GM23338 (cell line): ENCODE measurements around the gene IL1RAPL2. TPM values are rescaled to one million over a fixed set of nuclear protein-coding genes. Genes with fewer than 3 reads are reported as not detected.

Experiments
- ATAC-seq: fragments of 200-7000 bp; cut with Tn5 transposase; 3 replicates; pipeline ENCODE4 v1.9.1; 2020
- DNase-seq: peaks from one replicate; pipeline ENCODE4 v3.0.0-alpha.2; 2015; ENCODE audit warnings: low spot score
- H2AFZ ChIP-seq: fragments of 200-600 bp; sonication (generic); 2 replicates; pipeline ENCODE4 v1.8.0; 2016; ENCODE audit warnings: antibody characterized with exemption, mild to moderate bottlenecking, moderate library complexity
- H3F3A ChIP-seq: fragments of 200-600 bp; sonication (generic); replicated peaks from 2 replicates; pipeline ENCODE4 v1.8.0; 2017; ENCODE audit warnings: antibody characterized with exemption, mixed run types, low read depth
- H3K27ac ChIP-seq: fragments of 200-600 bp; sonication (generic); 2 replicates; pipeline ENCODE4 v1.6.1; 2016; ENCODE audit warnings: low read depth
- H3K27me3 ChIP-seq: fragments of 200-600 bp; sonication (generic); 2 replicates; pipeline ENCODE4 v1.8.0; 2016; ENCODE audit warnings: mild to moderate bottlenecking, mixed run types, moderate library complexity; ENCODE audit not compliant: insufficient read depth
- H3K36me3 ChIP-seq: fragments of 200-600 bp; sonication (generic); 2 replicates; pipeline ENCODE4 v1.8.0; 2016; ENCODE audit warnings: mild to moderate bottlenecking; ENCODE audit not compliant: insufficient read depth
- H3K4me1 ChIP-seq: fragments of 200-600 bp; sonication (generic); 2 replicates; pipeline ENCODE4 v1.8.0; 2016; ENCODE audit warnings: mild to moderate bottlenecking, moderate library complexity; ENCODE audit not compliant: insufficient read depth
- H3K4me2 ChIP-seq: fragments of 200-600 bp; sonication (generic); 2 replicates; pipeline ENCODE4 v1.7.1; 2017; ENCODE audit warnings: mixed run types
- H3K4me3 ChIP-seq: fragments of 200-600 bp; sonication (generic); 2 replicates; pipeline ENCODE4 v1.6.1; 2016; ENCODE audit warnings: mixed run types
- H3K79me2 ChIP-seq: fragments of 200-600 bp; sonication (generic); replicated peaks from 2 replicates; pipeline ENCODE4 v1.8.0; 2017; ENCODE audit warnings: mild to moderate bottlenecking; ENCODE audit not compliant: insufficient read depth
- H3K9me2 ChIP-seq: fragments of 200-600 bp; sonication (generic); 2 replicates; pipeline ENCODE4 v1.8.0; 2017; ENCODE audit not compliant: insufficient read depth
- H4K20me1 ChIP-seq: fragments of 200-600 bp; sonication (generic); replicated peaks from 2 replicates; pipeline ENCODE4 v1.8.0; 2017; ENCODE audit warnings: mild to moderate bottlenecking; ENCODE audit not compliant: insufficient read depth
- H3K27ac Mint-ChIP-seq: 2 replicates; pipeline ENCODE4 v1.8.0; 2020; ENCODE audit warnings: inconsistent platforms, mild to moderate bottlenecking, moderate library complexity, mixed read lengths
- H3K27me3 Mint-ChIP-seq: 3 replicates; pipeline ENCODE4 v1.8.0; 2022; ENCODE audit warnings: low read depth, mild to moderate bottlenecking, moderate library complexity, mixed read lengths, inconsistent platforms; ENCODE audit not compliant: insufficient read depth, poor library complexity
- H3K36me3 Mint-ChIP-seq: 3 replicates; pipeline ENCODE4 v1.8.0; 2021; ENCODE audit warnings: low read depth, mild to moderate bottlenecking, inconsistent platforms, moderate library complexity, mixed read lengths
- H3K4me1 Mint-ChIP-seq: 3 replicates; pipeline ENCODE4 v1.8.0; 2020; ENCODE audit warnings: mild to moderate bottlenecking, inconsistent platforms, mixed read lengths
- H3K4me3 Mint-ChIP-seq: 3 replicates; pipeline ENCODE4 v1.8.0; 2021; ENCODE audit warnings: moderate library complexity, mild to moderate bottlenecking, inconsistent platforms, mixed read lengths
- H3K9me3 Mint-ChIP-seq: 3 replicates; pipeline ENCODE4 v1.8.0; 2020; ENCODE audit warnings: moderate library complexity, mild to moderate bottlenecking, inconsistent platforms, mixed read lengths
- CREB1 ChIP-seq: fragments of 250-450 bp; sonication (Bioruptor Pico); IDR thresholded peaks from 2 replicates; pipeline ENCODE4 v1.5.0; 2020; ENCODE audit warnings: low read depth, mild to moderate bottlenecking, moderate library complexity
- CTCF ChIP-seq, 2 experiments: fragments of 200-600 bp in 1 of 2; sonication (generic) in 1 of 2; conservative IDR thresholded peaks; 2 replicates each; pipeline versions ENCODE4 v1.5.1 to v1.6.1; 2016 to 2017; ENCODE audit warnings: antibody characterized with exemption in 2 of 2, low read depth in 2 of 2, mild to moderate bottlenecking in 2 of 2, moderate library complexity in 1 of 2
- ETS1 ChIP-seq: IDR thresholded peaks from 2 replicates; pipeline ENCODE4 v1.6.1; 2016; ENCODE audit warnings: antibody characterized with exemption
- EZH2 ChIP-seq: fragments of 200-600 bp; sonication (generic); IDR thresholded peaks from one replicate; pipeline ENCODE4 v1.8.0; 2017; ENCODE audit warnings: antibody characterized with exemption, mild to moderate bottlenecking, low read depth; ENCODE audit not compliant: unreplicated experiment
- EZH2phosphoT487 ChIP-seq: fragments of 200-600 bp; sonication (generic); IDR thresholded peaks from one replicate; pipeline ENCODE4 v1.8.1; 2018; ENCODE audit warnings: antibody characterized with exemption; ENCODE audit not compliant: unreplicated experiment
- JUNB ChIP-seq: IDR thresholded peaks from one replicate; pipeline ENCODE4 v1.6.1; 2016; ENCODE audit warnings: antibody characterized with exemption; ENCODE audit not compliant: unreplicated experiment
- NANOG ChIP-seq: IDR thresholded peaks from 2 replicates; pipeline ENCODE4 v1.6.1; 2016; ENCODE audit warnings: antibody characterized with exemption, borderline replicate concordance
- POLR2AphosphoS5 ChIP-seq: IDR thresholded peaks from 2 replicates; pipeline ENCODE4 v1.6.1; 2016; ENCODE audit warnings: antibody characterized with exemption, low read depth
- STAT1 ChIP-seq: IDR thresholded peaks from one replicate; pipeline ENCODE4 v1.6.1; 2016; ENCODE audit warnings: antibody characterized with exemption; ENCODE audit not compliant: unreplicated experiment
- ZNF114 ChIP-seq: fragments of 250-450 bp; sonication (Bioruptor Pico); IDR thresholded peaks from 2 replicates; pipeline ENCODE4 v1.5.0; 2020; ENCODE audit warnings: mild to moderate bottlenecking, moderate library complexity
- ZNF331 ChIP-seq: fragments of 250-450 bp; sonication (Bioruptor Pico); IDR thresholded peaks from 2 replicates; pipeline ENCODE4 v1.5.0; 2020; ENCODE audit warnings: low read depth, mild to moderate bottlenecking, moderate library complexity
- ZNF462 ChIP-seq: fragments of 250-450 bp; sonication (Bioruptor Pico); IDR thresholded peaks from 2 replicates; pipeline ENCODE4 v1.5.0; 2020; ENCODE audit warnings: mild to moderate bottlenecking, moderate library complexity
- polyA plus RNA-seq: library from polyadenylated mRNA; unstranded; fragments of >200 nt; fragmentation: Nextera tagmentation; extraction: Ambion mirVana; gene quantifications from 2 replicates; pipeline ENCODE4 v1.2.1, GENCODE V29; 2016
- total RNA-seq: library from RNA; depleted of rRNA; stranded (reverse); fragments of >200 nt; shearing (Covaris generic); gene quantifications from 2 replicates; pipeline ENCODE4 v1.2.3, GENCODE V29; 2014
- TF ChIP-seq, protein P1 (sequence below): IDR thresholded peaks from one replicate; pipeline ENCODE4 v1.6.1; 2018; ENCODE audit warnings: antibody characterized with exemption; ENCODE audit not compliant: unreplicated experiment

IL1RAPL2 gene
- total and polyA plus RNA-seq, 2 experiments from 2014 or later = 0.80 to 0.94 TPM

DNA sequence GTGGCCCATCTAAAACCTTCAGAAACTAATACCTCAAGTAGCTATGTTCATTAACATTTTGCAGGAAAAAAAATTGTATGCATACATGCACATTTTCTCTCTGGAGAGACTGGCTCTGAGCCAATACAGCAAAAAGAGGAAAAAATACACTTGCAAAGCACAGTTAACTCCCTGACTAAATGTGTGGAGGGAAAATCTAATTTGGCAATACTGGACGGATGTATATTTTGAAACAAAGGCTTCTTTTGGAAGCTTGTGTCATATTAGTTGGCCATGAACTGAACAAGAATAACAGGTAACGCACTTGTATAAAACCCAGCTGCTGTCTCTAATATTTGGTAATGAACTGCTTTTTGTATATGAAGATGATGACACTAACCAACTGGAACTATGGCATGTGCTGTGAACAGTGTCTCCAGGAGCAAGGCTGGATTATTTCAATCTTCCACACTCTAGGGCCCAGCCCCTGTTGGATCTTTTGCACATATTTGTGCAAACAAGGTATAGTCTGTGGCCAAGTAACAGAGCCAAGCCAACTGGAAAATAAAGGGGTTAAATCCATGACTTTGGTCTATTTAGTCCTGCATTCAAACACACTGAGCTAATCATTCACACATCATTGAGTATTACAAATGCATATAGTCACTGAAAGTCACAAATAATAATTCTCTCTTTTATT lies 1188.4 kb downstream of the IL1RAPL2 start:
- H3K27ac Mint-ChIP-seq = no peak overlapping the region
- no peak overlapping the region for H3K4me3 Mint-ChIP-seq
- no peaks in the 10 kb centered on the region for H3K9me3 Mint-ChIP-seq
- no peak for ATAC-seq
- no peak overlapping the region for H3K4me2 ChIP-seq
- H3K36me3 ChIP-seq = no peaks in the 10 kb centered on the region
- H3K4me1 ChIP-seq = no peaks in the 10 kb centered on the region
- TF ChIP-seq STAT1 (no peak), ZNF114 (CRISPR knock-in tag) (no peak), ZNF462 (no peak), EZH2phosphoT487 (no peak), CREB1 (CRISPR knock-in tag) (no peak), ZNF331 (CRISPR knock-in tag) (no peak), CTCF (conservative IDR thresholded peaks at IDR 0.05; ENCODE audit: low read depth in 2 of 2) (no peak), NANOG (no peak), EZH2 (no peak), ETS1 (no peak), POLR2AphosphoS5 (no peak), JUNB (no peak)
- TF ChIP-seq, protein P1, sequence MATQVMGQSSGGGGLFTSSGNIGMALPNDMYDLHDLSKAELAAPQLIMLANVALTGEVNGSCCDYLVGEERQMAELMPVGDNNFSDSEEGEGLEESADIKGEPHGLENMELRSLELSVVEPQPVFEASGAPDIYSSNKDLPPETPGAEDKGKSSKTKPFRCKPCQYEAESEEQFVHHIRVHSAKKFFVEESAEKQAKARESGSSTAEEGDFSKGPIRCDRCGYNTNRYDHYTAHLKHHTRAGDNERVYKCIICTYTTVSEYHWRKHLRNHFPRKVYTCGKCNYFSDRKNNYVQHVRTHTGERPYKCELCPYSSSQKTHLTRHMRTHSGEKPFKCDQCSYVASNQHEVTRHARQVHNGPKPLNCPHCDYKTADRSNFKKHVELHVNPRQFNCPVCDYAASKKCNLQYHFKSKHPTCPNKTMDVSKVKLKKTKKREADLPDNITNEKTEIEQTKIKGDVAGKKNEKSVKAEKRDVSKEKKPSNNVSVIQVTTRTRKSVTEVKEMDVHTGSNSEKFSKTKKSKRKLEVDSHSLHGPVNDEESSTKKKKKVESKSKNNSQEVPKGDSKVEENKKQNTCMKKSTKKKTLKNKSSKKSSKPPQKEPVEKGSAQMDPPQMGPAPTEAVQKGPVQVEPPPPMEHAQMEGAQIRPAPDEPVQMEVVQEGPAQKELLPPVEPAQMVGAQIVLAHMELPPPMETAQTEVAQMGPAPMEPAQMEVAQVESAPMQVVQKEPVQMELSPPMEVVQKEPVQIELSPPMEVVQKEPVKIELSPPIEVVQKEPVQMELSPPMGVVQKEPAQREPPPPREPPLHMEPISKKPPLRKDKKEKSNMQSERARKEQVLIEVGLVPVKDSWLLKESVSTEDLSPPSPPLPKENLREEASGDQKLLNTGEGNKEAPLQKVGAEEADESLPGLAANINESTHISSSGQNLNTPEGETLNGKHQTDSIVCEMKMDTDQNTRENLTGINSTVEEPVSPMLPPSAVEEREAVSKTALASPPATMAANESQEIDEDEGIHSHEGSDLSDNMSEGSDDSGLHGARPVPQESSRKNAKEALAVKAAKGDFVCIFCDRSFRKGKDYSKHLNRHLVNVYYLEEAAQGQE = no peak
- no peaks in the 10 kb centered on the region for H3K36me3 Mint-ChIP-seq
- H3K9me2 ChIP-seq = no peaks in the 10 kb centered on the region
- no peaks in the 10 kb centered on the region for H4K20me1 ChIP-seq
- no peak overlapping the region for H2AFZ ChIP-seq
- no peaks in the 10 kb centered on the region for H3K79me2 ChIP-seq
- no peak for DNase-seq
- H3K4me3 ChIP-seq = no peak overlapping the region
- no peaks in the 10 kb centered on the region for H3K27me3 Mint-ChIP-seq
- no peaks in the 10 kb centered on the region for H3K27me3 ChIP-seq
- no peaks in the 10 kb centered on the region; the same call in 2 of the 3 replicates for H3K4me1 Mint-ChIP-seq
- H3K27ac ChIP-seq = no peak overlapping the region
- H3F3A ChIP-seq = no peaks in the 10 kb centered on the region
